ENCODE data around the gene SPHK2. TPM values are rescaled to one million over a fixed set of nuclear protein-coding genes. Genes with fewer than 3 reads are reported as not detected.
"Not testable (repeated sequence)": the region's sequence is repeated elsewhere in the genome, so short reads cannot be mapped to it uniquely, and the experiment has no call there.

The SPHK2 gene
- total RNA-seq, 1 experiment from 2014 or later = 6.5 TPM

DNA sequence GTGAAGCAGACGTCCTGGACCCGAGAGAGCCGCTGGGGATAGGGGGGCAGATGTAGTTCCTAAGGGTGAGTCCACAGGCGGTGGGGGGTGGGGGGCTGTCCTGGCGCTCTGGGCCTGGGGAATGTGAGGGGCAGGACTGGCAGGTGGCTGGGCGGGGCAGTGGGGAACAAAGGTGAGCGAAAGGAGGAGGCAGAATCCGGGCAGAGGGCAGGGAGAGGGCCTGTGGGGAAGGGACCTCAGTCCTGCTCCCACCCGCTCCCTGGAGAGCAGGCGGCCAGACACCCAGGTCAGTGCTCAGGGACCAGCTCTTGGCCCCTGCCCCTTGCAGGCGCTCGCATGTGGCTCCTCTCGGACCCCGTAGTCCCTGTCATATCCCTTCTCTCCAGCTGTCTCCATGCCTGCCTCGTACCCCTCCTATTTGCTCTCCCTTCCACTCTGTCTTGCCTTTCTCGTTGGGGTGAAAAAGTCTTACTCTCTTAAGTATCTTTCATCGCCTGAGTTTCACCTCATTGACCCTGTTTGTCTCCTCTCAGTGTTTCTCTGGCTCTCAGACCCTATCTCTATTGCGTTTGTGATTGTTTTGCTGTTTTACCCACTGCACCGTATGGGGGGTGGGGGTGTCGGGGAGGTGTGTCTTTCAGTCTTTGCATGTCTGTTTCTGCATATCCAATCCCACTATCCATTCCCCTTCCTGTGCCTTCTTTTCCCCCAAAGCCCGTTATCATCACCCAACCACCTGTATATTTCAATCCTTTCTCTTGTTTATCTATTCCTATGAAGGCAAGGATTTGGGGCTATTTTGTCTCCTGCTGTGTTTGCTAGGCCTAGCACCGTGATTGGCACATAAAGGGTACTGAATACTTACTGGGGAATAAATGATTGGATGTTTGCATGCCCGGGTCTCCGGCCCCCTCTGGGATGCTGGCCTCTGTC, 5.8 kb downstream of the SPHK2 start:
- DNase-seq (ENCODE audit: low spot score) = no peak

DNA sequence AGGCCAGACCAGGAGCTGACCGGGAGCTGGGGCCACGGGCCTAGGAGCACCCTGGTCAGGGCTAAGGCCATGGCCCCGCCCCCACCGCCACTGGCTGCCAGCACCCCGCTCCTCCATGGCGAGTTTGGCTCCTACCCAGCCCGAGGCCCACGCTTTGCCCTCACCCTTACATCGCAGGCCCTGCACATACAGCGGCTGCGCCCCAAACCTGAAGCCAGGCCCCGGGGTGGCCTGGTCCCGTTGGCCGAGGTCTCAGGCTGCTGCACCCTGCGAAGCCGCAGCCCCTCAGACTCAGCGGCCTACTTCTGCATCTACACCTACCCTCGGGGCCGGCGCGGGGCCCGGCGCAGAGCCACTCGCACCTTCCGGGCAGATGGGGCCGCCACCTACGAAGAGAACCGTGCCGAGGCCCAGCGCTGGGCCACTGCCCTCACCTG, 6.6 kb downstream of the SPHK2 start:
- no peak for DNase-seq (ENCODE audit: low spot score)

DNA sequence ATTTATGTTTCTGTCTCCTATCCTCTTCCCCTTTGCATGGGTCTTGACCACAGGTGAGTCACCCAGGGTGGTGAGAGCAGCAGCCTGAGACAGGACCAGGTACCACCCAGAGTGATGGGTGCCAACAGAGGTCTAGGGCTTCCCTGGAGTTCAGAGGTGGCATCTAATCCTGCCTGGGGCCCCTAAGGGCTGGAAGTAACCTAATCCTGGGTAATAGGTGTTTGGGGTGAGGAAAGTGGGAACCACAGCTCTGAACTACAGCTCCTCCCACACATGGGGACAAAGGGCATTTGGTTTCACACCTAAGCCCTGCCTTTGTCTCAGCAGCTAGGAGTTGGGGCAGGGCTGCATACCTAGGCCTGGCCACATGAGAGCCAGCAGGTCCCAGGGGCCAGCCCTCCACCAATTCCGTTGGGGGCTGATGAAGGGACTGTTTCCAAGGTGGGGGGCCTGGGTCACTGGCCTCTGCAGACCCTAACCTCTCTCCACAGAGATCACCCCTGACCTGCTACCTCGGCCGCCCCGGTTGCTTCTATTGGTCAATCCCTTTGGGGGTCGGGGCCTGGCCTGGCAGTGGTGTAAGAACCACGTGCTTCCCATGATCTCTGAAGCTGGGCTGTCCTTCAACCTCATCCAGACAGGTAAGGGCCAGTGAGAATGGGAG, 8.0 kb downstream of the SPHK2 start:
- DNase-seq (ENCODE audit: low spot score) = no peak

DNA sequence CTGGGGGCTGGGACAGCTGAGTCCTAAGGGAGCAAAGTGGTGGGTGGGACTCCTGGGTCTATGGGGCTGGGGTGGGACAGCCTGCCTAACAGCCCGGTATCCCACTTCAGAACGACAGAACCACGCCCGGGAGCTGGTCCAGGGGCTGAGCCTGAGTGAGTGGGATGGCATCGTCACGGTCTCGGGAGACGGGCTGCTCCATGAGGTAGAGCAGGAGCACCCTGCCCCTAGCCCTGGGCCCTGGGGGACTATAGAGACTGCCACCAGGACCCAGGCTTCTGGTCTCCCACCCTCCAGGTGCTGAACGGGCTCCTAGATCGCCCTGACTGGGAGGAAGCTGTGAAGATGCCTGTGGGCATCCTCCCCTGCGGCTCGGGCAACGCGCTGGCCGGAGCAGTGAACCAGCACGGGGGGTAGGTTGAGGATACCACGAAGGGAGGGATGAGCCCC, 8.6 kb downstream of the SPHK2 start:
- no peak for DNase-seq (ENCODE audit: low spot score)

DNA sequence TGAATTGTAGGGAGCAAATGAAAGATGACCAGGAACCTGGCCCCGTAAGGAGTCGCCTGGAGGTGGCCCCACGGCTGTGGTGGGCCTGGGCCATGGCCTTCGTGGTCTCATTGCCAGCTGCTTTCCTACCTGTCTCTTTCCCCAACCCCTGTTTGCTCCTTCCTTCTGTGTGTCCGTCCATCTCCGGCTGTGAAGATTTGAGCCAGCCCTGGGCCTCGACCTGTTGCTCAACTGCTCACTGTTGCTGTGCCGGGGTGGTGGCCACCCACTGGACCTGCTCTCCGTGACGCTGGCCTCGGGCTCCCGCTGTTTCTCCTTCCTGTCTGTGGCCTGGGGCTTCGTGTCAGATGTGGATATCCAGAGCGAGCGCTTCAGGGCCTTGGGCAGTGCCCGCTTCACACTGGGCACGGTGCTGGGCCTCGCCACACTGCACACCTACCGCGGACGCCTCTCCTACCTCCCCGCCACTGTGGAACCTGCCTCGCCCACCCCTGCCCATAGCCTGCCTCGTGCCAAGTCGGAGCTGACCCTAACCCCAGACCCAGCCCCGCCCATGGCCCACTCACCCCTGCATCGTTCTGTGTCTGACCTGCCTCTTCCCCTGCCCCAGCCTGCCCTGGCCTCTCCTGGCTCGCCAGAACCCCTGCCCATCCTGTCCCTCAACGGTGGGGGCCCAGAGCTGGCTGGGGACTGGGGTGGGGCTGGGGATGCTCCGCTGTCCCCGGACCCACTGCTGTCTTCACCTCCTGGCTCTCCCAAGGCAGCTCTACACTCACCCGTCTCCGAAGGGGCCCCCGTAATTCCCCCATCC, 9.4 kb downstream of the SPHK2 start:
- DNase-seq (ENCODE audit: low spot score) = no peak

DNA sequence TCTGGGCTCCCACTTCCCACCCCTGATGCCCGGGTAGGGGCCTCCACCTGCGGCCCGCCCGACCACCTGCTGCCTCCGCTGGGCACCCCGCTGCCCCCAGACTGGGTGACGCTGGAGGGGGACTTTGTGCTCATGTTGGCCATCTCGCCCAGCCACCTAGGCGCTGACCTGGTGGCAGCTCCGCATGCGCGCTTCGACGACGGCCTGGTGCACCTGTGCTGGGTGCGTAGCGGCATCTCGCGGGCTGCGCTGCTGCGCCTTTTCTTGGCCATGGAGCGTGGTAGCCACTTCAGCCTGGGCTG, 9.9 kb downstream of the SPHK2 start:
- no peak for DNase-seq (ENCODE audit: low spot score)

DNA sequence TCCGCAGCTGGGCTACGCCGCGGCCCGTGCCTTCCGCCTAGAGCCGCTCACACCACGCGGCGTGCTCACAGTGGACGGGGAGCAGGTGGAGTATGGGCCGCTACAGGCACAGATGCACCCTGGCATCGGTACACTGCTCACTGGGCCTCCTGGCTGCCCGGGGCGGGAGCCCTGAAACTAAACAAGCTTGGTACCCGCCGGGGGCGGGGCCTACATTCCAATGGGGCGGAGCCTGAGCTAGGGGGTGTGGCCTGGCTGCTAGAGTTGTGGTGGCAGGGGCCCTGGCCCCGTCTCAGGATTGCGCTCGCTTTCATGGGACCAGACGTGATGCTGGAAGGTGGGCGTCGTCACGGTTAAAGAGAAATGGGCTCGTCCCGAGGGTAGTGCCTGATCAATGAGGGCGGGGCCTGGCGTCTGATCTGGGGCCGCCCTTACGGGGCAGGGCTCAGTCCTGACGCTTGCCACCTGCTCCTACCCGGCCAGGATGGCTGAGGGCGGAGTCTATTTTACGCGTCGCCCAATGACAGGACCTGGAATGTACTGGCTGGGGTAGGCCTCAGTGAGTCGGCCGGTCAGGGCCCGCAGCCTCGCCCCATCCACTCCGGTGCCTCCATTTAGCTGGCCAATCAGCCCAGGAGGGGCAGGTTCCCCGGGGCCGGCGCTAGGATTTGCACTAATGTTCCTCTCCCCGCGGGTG, 10.4 kb downstream of the SPHK2 start:
- DNase-seq (ENCODE audit: low spot score) = no peak

DNA sequence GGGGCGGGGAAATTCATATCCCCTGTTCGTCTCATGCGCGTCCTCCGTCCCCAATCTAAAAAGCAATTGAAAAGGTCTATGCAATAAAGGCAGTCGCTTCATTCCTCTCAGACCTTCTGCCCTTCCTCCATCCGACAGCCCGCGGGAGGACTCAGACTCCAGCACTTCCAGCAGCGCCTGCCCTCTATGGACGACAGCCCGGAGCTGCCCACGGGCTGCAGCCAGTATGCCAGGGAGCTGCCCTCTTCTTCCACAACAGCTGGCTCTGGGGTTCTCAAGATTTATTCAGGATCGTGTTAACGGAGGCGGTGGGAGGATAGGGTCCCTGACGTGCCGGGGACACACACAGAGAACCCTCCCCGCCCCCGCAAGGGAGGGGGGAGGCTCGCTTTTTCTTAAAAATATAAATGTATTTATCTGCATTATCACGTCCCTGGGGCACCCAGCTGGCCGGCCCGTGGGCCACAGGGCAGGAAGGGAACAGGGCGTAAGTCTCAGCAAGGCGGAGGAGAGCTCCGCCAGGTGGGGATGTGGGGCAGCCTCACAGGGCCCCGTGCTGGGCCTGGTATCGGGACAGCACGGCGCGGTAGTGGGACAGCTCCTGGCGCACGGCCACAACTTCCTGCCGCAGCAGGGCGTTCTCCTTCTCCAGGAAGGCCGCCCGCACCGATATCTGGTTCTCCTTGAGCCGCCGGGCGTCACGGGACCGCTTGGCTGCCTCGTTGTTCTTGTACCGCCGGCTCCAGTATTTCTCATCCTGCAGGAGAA, 11.2 kb downstream of the SPHK2 start:
- no peak for DNase-seq (ENCODE audit: low spot score)

DNA sequence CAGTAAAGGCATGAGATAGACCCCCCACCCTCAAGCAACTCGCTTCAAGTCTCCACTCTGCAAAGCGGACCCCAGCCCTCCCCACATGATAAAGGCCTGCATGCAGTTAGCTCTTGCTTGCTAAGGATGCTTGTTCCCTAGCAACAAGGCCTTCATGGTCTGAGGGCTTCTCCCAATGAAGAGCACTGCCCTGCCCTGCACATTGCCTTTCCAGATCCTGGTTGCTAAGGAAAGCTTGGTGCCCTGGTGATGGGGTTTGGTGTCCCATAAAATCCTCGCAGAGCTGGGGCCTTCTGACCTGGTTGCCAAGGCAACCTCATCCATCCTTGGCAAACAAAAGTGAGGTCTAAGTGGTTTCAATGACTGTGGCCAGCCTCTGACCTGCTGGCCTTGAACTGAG, 11.9 kb downstream of the SPHK2 start:
- no peak for DNase-seq (ENCODE audit: low spot score)

DNA sequence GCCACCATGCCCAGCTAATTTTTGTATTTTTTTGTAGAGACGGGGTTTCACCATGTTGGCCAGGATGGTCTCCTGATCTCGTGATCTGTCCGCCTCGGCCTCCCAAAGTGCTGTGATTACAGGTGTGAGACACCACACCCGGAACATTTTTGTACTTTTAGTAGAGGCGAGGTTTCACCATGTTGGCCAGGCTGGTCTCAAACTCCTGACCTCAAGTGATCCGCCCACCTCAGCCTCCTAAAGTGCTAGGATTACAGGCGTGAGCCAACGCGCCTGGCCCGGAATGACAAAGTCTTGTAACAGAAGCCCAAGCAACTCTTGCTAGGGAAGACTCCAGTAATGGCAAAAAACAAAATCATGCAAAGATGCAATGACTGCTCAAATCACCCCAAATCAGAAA, 13.0 kb downstream of the SPHK2 start:
- not testable (repeated sequence) for DNase-seq (ENCODE audit: low spot score)

DNA sequence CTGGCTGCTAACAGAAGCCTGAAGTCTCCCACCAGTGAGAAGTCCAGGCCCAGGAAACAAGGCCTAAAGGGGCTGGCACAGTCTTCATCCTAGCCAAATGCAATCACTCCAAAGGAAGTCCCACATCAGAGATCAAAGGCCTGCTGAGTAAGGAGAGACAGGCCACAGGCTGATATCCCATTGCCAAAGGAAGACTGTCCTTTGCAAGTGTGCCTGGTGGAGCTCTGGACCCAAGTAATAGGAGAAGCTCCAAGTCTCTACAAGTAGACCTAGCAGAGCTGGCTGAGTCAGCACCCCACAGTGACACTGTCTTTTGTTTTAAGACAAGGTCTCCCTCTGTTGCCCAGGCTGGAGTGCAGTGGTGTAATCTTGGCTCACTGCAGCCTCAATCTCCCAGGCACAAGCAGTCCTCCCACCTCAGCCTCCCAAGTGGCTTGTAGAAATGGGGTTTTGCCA, 13.4 kb downstream of the SPHK2 start:
- DNase-seq (ENCODE audit: low spot score) = no peak

DNA sequence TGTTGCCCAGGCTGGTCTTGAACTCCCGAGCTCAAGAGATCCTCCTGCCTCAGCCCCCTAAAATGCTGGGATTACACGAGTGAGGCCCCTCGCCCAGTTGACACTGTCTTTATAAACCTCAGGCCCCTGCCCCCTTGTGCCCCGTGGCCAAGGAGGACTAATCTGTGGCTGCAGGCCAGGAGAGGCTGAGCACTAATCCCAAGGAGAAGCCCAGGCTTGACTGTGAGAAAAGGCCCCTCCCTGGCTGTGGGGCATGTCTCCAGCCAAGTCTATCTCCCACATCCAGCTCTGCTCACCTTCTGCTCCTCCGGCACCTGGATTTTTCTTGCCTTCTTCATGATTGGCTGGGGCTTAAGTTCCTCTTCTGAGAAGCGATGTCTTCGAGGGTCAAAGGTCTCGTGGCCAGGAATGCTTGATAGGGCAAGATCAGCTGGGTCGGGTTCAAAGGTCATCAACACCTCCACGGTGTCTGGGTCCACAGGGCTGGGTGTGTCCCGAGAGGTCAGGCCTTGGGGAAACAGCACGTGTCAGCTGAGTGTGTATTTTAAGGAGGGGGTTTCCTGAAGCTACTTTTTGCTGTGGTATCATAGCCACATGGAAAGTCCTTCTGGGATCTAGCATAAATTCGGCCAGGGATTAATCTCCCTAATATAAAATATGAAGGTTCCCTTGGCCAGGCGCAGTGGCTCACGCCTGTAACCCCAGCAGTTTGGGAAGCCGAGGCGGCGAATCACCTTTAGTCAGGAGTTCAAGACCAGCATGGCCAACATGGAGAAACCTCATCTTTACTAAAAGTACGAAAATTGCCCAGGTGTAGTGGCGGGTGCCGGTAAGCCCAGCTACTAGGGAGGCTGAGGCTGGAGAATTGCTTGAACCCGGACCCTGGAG, 14.1 kb downstream of the SPHK2 start:
- DNase-seq (ENCODE audit: low spot score) = no peak

DNA sequence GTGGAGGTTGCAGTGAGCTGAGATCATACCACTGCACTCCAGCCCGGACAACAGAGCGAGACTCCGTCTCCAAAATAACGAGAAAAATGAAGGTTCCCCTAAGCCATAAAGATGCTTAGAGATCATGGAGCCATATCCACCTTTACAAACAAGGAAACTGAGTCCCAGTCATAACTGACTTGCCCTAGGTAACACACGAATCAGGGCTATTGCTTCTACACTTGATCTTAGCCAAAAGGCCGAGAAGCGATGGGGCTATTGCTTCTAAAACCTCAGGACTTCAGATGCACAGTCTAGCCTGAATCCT, 14.7 kb downstream of the SPHK2 start:
- no peak for DNase-seq (ENCODE audit: low spot score)

DNA sequence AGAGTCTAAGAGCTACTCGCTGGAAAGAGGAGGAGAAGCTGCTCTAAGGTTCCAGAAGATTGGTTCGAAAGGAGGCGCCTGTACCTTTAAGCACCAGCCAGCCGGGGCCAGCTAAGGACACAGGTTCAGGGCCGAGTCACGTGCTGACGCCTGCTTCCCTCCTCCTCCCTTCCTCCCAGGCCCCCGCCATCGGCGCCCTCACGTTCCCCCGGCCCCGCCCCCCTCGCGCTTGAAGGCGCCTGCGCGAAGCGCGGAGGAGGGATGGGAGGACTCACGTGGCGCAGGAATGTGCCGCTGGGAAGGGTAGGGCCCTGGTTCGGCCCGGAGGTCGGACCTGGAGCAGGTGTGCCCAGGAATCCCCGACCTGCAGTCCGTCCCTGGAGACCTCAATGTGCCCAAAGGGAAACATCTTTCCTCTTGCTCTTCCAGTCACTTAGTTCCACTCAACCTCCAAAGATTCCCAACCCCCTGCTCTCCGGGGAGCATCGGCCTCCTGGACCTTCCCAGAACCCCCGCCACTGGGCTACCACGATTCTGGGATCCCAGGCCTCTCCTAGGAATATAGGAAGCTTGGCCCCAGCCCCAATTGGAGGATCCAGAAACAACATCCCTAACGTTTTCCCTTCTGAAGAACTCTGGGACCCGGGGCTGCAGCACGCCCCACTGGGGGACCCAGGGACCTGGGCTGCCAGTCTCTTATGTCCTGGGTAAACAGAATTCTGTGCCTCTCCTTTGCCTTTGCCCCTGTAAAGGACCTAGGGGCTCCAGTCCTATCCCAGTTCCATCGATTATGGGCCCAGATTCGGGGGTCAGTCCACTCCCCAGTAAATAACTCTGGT, 15.3 kb downstream of the SPHK2 start:
- peak; percentile 98 for DNase-seq (ENCODE audit: low spot score)

DNA sequence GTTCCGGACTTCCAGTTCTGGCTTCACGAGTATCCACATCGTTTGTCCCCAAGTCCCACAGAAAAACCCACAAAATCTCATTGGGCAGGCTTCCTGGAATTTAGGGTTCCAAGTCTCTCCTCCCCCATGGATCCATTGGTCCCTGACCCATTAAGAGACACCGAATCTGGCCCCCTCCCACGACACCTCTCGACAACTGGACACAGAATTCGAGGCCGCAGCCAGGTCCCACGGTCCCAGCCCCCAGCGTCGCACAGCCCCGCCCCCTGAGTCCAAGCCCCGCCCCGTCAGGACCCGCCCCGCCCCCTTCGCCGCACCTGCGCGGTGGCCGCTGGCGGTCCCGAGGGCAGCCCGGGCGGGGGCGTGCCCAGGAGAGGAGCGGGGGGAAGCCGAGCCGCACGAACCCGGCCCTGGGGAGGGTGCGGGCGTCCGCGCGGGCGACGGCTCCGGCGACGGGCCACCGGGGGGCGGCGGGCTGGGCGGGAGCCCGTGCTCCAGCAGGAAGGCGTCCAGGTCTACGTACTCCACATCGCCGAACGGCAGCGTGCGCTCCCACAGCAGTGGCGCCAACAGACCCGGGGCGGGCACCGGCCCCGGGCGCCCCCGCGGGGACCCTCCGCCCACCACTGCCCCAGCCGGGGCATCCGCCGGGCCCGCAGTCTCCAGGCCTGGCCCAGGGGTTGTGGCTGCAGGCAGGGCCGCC, 16.1 kb downstream of the SPHK2 start:
- no peak for DNase-seq (ENCODE audit: low spot score)

DNA sequence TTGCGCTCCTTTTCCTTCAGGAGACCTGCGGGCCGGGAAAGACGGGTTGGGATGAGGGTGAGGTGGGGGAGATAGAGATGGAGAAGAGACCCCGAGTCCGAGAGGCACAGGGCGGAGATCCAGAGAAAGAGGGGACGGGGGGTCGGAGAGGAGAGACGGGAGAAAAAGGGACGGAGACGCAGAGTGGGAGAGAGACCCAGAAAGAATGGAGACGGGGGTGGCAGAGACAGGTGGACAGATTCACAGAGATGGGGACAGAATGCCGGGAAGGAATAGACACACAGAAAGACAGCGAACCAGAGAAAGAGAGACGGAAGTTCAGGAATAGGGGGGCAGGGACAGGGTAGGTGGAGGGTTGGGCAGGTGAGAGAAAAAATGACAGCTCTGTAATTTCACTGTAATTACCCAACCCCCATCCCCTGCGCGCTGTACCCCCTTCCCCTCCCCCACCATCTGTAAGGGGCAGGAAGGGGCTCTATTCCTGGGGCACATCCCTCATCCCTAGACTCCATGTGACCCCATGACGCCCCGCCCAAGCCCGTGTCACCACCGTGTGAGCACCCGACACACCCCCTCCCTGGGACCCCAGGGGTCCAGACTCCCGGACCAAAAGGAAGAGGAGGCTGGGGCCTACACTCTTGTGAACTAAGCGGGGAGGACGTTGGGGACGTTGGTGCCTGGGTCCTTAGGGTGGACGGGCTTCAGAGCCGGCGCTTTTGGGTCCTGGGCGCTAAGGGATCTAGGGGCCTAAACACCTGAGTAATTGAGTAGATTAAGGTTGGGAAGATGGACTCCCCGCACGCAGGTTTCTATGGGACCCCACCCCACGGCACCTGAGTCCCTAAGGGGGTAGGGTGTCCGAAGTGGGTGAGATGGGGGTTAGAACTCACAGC, 16.9 kb downstream of the SPHK2 start:
- DNase-seq (ENCODE audit: low spot score) = no peak

DNA sequence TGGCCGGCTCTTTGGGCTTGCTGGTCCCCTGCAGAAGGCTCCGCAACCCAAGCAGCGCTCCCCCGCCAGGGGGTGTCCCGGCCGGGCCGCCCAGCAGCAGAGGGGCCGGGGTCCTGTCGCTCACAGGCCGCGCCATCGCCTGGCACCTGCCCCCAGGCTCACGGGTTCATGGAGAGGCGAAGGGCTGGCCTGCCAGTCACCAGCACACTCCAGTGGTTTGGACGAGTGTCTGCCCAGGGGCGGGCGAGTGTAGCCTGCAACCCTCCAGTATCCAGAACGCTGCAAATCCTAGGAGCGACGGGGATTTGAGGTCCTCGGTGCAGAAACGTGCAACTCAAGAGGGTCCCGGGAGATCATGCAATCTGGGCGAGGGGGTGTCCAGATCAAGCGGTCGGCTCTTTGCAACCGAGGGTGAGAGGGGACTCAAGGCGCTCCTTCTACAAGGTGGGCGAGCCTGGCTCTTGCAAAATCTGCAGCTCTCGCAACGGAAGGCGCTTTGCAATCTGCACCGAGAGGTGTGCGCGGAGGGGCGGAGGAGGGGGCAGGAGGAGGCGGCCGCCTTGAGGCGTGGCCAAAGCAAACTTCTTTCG, 17.6 kb downstream of the SPHK2 start, which contains the start of gene DBP:
DBP (minus strand) TSS at position 521 of the 590 bp plus-strand sequence; CDS start at position 136, 385 bp downstream.
- DNase-seq (ENCODE audit: low spot score) = no peak
